GM18519 (cell line): ENCODE results near the gene CTXN1.
A peak's percentile ranks its signal among the peaks of the same experiment; 100 is the strongest.
"Not testable (repeated sequence)": the region's sequence is repeated elsewhere in the genome, so short reads cannot be mapped to it uniquely, and the experiment has no call there.

ENCODE experiments used
- ATAC-seq: cut with Tn5 transposase; IDR thresholded peaks from one replicate; pipeline ENCODE4 v1.9.1; 2021; ENCODE audit warnings: mild to moderate bottlenecking, moderate library complexity; ENCODE audit not compliant: unreplicated experiment, low FRiP score

Gene CTXN1

DNA sequence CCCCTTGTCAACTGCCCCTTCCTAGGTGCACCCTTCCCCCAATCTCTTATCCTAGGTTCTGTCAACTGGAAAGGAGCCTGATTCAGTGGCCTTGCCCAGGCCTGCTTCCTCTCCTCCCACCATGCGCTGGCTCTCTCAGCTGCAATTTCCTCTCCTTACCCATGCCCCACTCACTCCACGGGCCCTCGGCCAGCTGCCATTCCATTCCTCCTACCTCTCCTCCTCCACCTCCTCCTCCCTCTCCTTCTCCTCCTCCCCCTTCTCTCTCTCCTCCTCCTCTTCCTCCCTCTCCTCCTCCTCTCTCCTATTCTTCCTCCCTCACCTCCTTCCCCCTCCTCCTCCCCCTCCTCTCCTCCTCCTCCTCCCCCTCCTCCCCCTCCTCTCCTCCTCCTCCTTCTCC is 27.1 kb upstream of the CTXN1 start:
- ATAC-seq: no peak

DNA sequence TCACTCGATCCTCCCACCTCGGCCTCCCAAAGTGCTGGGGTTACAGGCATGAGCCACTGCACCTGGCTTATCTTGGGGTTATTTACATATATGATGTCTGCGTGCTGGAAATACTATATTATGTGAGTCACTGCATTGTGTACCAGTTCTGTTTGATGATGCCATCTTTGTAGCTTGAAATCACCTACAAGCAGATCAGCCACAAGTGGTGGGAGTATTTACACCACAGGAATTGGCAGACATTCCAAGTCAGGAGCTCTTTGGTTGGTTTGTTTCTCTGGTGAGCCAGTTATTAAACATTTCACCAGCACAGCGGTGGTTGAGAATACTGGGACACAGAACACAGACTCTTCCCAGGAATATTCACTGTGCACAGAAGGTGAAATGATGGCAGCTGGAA is 22.0 kb upstream of the CTXN1 start:
- no peak for ATAC-seq

DNA sequence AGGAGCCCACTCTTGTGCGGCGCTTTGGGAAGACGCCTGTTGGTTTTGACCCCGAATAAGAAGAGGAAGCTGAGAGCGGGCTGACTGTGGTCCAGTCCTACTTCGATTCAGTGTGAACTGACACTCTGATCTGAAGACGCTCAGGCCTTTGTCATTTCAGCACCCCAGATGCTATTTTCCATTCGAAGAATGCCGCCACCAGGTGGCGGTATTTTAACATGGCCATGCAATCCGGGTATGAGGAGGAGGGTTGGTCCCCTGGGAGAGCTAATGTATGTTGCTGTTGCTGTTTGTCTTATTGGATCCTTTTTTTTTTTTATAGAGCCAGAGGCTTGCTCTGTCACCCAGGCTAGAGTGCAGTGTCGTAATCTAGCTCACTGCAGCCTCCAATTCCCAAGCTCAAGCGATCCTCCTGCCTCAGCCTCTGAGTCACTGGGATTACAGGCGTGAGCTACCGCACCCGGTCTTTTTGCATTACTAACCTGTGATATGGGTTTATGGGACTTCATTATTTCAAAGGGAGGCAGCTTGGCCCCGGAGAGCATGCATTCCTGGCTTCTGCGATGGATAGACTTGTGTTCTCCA is 18.3 kb upstream of the CTXN1 start:
- ATAC-seq: peak; percentile 25

DNA sequence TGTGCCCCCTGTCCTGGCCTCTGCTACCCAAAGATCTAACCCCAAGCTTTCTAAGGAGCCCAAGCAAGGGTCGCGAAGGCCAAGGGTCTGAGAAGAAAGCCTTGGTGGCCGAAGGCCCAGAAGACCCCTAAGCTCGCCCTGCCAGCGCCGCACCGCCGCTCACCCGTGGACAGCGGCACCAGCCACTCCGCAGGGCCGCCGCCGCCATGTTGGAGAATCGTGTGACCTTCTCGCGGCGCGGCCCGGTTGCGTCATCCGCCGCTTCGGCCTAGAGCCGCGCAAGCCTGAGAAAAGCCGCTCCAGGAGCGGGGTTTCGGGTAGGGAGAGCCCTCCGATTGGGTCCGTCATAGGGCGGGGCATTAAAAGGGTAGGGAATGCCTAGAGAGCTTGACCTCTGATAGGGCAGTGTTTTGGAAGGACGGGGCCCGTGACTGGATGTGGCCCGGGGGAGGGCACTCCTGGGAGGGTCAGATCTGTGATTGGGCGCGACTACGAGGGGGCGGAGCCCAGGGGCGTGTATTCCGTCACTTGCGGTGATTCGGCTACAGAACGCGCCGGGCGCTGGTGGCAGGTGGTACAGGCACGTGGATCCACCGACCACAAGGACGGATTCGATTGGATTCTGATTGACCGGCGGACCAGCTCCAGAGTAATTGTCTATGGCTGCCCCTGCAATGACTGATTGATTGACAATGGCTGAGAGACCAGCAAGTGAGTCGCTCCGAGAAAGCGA is 17.7 kb upstream of the CTXN1 start, which contains the start of gene TIMM44:
TIMM44 (minus strand) TSS at position 223 of the 733 bp plus-strand sequence; CDS start at position 208, 15 bp downstream.
- peak; percentile 92 for ATAC-seq

DNA sequence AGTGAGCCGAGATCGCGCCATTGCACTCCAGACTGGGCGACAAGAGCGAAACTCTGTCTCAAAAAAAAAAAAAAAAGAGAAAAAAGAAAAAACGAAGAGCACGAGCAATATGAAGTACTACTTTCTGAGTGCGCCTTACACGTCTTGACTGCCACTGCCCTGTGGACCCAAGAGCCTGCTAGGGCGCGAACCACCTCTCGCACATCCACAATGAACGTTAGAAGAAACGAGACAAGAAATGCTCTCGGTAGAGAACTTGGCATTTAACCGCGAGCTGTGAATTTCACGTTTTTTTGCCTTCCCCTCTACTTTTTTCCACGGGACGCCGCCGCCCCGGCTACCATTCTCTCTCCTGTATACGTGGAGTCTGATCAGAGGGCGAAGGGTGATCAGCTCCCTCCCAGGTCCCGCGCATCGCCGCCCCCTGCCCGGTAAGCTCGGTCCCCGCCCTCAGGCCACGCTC is 17.1 kb upstream of the CTXN1 start:
- ATAC-seq: no peak

DNA sequence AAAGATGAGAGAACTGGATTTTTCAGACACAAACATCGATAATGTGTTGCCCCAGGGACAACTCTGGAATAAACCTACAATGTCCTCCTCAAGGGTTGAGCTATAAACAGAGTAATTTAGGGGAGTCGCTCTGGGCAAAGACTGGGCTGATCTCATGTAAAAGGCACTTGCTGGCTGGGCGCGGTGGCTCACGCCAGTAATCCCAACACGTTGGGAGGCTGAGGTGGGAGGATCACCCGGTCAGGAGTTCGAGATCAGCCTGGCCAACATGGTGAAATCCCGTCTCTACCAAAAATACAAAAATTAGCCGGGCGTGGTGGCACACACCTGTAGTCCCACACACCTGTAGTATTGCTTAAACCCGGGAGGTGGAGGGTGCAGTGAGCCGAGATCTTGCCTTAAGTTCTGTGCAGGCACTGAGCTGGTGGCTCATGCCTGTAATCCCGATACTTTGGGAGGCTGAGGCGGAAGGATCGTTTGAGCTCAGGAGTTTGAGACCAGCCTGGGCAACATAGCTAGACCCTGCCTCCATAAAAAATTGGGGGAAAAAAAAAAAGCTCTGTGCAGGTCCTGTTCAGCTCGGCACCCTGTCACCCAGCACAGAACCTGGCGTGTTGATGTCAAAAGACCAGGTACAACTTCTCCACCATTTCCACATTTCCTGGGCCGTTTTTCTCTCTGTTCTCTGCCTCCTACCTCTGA is 16.1 kb upstream of the CTXN1 start:
- ATAC-seq: no peak

DNA sequence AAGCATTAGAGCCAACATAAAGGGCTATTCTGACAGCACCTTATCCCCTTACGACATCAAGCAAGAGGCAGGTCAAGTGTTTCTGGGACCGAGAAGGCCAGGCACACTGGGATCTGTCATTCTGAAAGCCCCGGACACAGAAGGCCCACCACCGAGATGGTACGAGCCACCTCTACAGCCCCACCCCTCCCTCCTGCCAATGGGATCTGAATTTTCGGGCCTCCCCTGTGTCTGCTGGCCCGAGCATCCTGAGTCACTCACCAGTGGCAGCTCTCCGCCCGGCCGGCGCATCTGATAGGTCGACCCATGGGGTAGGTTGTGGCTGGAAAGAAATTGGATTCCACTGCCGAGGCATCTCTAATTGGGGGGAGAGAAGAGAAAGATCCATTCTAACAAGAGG is 14.9 kb upstream of the CTXN1 start:
- ATAC-seq: no peak

DNA sequence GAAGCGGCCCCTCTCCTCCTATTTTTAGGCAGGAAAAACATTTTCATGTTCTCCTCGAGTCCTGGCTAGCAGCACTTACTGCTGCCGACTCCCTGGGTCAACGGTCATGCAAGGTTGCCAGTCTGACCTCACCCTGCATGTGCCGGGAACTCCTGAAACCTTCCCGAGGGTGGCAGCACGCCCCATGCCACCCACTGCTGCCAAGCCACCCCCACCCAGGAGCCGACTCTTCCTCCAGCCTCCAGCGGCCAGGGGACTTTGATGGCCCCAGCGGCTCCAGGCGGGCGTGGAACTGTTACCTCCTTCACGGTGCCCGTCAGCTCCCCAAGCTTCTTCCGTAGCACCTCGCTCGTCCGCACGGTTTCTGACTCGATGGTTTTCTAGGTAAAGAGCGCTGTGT is 8.8 kb upstream of the CTXN1 start:
- no peak for ATAC-seq

DNA sequence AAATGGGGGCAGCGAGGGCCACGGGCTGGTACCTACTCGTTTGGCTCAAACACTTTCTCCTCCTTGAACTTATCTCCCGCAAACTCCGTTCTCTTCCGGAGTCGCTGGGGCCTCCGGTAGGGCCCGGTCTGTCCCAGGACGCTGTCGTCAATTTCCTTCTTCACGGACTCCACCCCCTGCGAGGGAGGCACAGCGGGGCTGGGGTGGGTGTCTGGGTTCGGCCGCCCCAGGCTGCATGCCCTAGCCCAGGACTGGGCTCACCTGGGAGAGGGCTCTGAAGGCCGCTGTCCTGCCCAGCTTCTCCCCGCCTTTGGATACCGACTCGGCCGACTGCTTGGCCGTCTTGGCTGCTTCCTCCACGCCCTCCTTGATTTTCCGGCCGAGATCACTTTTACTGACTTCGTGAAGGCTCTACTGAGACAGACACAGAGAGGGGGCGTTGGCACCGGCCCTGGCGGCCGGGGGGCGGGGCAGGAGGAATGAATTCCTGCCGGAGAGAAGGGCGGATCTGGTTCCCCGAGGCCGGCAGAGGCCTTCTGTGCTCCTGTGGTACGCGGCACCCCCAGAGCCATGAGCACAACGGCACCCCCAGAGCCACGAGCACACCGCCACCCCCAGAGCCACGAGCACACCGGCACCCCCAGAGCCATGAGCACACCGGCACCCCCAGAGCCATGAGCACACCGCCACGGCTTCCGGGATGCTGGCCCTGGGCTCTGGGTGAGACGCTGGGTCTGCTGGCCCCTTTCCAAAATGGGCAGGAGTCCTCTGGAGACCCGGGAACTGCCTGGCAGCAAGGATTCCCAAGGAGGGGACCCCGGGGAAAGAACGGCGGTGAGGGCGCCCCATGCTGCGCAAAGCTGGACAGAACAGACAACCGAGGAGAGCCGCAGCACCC is 8.1 kb upstream of the CTXN1 start:
- no peak for ATAC-seq

DNA sequence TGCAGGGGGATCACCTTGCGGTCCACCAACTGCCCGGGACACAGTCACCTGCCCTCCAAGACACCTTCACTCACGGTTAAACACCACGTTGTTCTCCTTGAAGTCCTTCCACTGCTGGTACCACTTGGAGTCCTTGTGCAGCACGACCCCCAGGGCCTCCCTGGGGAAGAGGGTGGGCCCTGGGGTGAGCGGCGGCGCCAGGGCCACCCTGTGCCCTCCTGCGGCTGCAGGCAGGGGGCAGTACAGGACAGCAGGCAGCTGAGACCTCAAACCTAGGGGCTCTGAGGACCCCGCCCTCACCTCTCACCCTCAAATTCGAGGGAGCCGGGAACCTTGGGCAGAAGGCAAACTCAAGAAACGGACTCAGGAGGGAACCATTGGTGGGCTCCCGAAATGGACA is 7.5 kb upstream of the CTXN1 start:
- no peak for ATAC-seq

DNA sequence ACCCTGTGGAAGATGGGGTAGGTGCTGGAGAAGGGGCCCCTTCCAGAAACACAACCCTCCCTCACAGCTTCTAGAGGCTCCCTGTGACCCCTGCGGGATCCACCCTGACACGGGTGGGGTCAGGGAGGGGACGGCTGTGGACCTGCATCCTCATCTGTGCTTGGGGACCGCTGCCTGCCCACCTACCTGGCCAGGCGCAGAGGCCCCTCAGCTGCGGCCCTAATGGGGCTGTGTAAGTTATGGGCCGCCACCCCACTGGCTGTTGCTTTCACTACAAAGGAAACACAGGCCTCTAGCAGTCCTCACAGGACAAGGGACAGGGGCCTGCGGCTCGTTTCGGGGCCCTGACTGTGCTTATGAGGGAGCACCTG is 7.0 kb upstream of the CTXN1 start:
- ATAC-seq: no peak

DNA sequence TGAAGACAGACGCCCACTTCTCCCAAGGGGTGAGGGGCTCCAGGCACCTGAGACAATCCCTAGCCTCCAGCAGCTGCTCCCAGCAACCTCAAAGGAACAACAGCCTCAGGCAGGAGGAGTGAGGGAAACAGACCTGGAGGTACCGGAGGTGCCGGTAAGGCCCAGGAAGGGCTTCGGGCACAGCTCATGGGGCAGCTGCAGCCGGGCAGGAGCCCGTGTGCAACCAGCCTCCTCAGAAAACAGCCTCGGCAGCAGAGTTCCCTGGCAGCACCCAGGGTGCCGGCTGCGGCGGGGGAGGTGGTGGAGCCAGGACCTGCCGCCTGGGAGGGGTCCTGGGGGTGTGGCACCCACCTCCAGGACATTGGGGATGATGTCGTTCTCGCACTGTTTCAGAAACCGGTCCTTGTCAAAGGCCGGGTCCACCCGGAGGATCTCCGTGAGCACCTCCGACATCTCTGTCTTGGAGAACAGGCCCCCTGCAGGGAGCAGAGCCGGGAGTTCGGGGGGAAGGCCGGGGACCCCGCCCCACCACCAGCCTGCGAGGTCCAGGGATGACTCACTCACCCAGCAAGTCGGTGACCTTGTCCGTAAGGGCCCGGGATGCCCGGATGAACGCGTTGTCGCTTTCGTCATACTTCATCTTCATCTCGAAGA is 6.5 kb upstream of the CTXN1 start:
- no peak for ATAC-seq

DNA sequence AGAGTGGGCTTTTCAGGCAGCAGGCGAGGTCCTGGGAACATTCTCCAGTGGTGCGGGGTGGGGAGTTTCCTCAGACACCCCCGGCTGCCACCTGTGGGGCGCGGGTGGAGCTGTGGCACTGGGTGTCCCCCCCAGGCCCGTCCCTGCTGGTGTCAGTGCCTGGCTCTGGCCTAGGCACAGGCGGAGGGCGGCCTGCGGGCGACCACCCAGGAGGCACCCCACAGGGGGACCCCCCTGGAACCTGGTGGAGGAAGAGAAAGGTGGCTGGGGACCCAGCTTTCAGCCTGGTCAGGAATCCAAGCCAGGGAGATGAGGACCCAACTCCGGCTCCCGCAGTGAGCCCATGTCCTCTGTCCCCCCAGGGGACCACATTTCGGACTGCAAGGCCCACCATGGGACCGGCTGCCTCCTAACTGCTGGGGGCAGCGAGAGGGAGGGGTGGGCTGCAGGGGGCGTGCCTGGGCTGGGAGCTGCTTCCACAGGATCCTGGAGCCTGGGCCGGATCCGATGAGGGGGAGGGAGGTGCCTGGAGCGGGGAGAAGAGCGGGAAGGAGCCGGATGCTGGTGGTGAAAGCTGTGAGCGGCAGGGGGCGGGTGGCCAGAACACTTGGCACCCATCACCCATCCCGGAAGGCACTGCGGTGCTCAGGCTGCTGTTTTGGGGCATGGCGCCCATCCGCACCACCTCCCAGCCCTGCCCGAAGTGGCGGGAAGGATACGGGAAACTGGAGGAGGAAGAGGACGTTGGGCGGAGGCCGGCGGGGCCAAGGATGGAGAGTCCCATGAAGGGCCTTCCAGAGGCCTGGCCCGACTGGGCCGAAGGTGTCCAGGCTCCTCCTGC is 5.5 kb upstream of the CTXN1 start:
- ATAC-seq: no peak

DNA sequence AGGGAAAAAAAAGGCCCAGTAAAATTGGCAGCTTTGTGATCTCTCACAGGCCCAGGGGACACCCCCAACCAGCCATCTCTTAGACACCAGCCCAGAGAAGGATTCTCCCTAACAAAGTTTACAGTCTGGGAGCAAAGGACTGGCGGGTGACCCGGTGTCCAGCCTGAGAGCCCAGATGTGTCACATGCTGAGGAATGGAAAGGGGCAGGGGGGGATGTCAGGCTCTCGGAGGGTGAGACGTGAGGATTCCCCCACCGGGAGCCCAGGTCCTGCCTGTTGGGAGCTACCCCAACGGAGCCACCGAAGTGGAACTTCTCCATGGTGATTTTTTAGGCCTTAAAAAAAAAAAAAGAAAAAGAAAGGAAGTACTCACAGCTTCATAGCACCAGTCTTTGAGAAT is 4.8 kb upstream of the CTXN1 start:
- no peak for ATAC-seq

DNA sequence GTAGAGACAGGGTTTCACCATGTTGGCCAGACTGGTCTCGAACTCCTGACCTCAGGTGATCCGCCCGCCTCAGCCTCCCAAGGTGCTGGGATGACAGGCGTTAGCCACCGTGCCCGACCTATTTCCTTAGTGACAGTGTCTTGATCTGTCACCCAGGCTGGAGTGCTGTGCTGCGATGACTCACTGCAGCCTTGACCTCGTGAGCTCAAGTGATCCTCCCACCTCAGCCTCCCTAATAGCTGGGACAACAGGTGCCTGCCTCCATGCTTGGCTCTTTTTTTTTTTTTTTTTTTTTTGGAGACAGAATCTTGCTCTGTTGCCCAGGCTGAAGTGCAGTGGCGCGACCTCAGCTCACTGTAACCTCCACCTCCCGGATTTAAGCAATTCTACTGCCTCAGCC is 4.1 kb upstream of the CTXN1 start:
- not testable (repeated sequence) for ATAC-seq

DNA sequence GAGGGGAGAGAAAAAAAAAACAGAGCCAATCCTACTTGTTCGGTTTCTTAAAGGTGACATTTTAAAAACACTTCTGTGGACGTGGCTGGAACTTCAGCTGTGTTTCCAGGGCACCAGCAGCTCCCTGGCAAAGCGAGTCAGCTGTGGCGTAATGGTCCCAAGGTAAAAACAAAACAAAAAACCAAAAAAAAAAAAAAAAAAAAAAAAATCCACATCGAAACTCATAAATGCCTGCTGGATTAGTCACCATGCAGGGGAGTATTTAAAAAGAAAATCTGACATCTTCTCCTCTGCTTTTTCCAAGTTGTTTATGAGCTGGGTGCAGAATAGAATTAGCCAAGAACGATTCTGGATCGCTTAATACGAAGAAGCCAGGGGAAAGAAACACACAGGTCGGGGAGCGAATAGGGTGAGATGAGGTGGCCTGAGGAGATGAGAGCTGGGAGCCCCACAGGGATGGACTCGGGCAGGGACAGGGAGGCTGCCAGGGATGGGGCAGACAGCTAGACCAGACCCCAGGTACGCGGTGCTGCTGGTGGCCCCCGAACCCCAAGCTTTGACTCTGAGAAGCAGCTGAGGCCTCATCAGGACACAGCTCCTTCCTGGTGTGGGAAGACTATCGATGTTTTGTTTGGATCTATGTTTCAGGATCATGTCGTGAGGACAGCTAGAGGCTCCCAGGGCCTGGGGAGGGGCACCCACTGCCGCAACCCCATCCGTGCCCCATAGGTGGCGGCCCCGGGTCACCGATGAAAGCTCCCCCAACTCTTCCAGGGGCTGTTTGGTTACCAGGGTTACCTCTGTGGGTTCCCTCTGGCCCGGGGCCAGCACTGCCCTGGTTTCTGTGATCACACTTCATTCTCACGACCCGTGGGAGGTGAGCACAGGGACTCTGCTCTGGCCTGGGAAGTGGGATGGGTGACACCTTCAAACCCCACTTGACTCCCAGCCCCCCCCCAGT is 3.1 kb upstream of the CTXN1 start:
- no peak for ATAC-seq

DNA sequence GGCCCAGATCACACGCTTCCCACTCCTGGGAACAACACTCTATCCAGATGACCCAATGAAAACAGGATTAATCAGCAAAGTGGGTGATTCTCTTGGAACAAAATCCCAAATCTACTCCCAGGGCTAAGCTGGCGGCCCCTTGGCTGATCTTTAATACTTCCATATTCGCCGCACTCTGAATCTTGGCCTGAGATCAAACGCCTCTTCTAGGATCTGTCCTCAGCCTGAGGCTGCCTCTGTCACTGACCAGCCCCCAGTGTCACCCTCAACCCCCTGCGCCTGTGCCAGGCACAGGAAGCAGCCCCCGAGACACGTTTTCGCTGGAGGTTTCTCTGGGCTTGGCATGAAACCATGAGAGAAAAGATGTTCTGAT is 2.4 kb upstream of the CTXN1 start:
- no peak for ATAC-seq

DNA sequence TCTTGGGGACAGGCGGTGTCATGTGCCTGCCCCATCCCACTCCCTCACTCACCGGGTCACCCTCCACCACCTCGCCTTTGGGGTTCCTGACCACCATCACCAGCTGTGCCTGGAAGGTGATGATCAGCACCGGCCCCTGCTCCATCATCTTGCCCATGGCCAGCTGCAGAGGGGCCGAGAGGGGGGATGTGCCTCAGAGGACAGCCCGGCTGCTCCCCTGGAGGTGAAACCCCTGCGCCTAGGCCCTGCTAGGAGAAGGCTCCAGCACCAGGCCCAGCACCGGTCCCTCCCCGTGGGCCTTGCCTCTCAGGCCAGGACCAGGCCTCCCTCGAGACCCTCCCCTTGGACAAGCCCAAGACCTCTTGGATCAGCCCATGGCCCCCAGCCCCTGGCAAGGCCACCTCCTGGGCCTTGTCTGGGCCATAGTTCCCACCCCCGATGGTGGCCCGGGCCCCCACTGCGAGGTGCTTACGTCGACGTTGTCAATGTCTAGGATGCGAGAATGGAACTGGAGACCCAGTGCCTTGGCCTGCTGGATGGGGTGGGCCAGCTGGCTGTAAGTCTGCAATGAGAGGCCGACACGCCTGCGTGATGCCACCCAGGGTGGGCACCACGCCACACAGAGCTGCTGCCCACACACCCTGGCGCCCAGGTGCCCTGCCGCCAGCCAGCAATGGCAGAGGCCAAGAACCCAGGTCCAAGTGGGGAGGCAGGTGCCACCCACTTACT is 1.8 kb upstream of the CTXN1 start:
- ATAC-seq: no peak
